ENCODE data around the gene SLC7A5.
A peak's percentile ranks its signal among the peaks of the same experiment; 100 is the strongest.
"Not testable (repeated sequence)": the region's sequence is repeated elsewhere in the genome, so short reads cannot be mapped to it uniquely, and the experiment has no call there.

Gene SLC7A5

GRCh38 chr16:87818533-87819161 lies 50.7 kb downstream of the SLC7A5 start (continued):
- TF ChIP-seq ZNF645 (tag by site-specific recombination; IDR thresholded peaks at IDR 0.05) (no peak), SP3 (tag by site-specific recombination; IDR thresholded peaks at IDR 0.05) (no peak), ZNF747 (tag by site-specific recombination; IDR thresholded peaks at IDR 0.05) (no peak), ZNF707 (tag by site-specific recombination; IDR thresholded peaks at IDR 0.05) (no peak), ZNF121 (tag by site-specific recombination; IDR thresholded peaks at IDR 0.05) (no peak)

DNA sequence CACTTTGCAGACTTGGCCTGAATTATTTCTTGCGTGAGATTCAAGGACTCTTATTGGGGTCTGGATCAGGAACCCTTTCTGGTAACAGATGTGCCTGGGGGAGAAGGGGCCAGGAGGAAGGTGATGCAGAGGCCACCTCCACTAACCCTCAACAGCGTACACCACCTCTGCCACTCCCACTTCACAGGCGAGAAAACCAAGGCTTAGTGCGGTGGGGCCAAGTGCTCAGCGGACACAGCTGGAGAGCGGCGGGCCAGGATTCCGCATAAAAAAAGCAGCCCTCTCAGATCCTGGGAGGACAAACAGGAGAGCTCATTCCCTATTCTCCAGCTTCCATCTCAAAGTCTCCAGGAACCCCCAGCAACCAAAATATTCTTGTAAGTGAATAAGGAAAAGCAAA lies 51.4 kb downstream of the SLC7A5 start:
- ChIA-PET CTCF (interaction anchor here (0.7 kb wide), 1 partner anchor 214 kb away, joined by 3 read pairs; no protein-coding TSS in a partner anchor), POLR2A (no interaction called here)
- no peaks in the 10 kb centered on the region for H3K36me3 ChIP-seq (ENCODE audit: control insufficient read depth in 2 of 2, insufficient read depth in 1 of 2, low read length in 2 of 2)
- TF ChIP-seq SETDB1 (IDR thresholded peaks at IDR 0.05; ENCODE audit: insufficient read length, low read length), result peak; percentile 1
- TF ChIP-seq ZNF830 (tag by site-specific recombination; IDR thresholded peaks at IDR 0.05; ENCODE audit: low read depth), result no peak
- no peak overlapping the region for H3K27ac ChIP-seq (ENCODE audit: extremely low read depth, low read depth, low read length)
- H3K4me3 ChIP-seq (ENCODE audit: low read depth, low read length), result no peak overlapping the region
- no peaks in the 10 kb centered on the region for H3K9me3 ChIP-seq (ENCODE audit: control insufficient read depth, insufficient read depth, low read depth, low read length)
- H3K4me1 ChIP-seq (ENCODE audit: control insufficient read depth, insufficient read depth, low read length), result no peaks in the 10 kb centered on the region

DNA sequence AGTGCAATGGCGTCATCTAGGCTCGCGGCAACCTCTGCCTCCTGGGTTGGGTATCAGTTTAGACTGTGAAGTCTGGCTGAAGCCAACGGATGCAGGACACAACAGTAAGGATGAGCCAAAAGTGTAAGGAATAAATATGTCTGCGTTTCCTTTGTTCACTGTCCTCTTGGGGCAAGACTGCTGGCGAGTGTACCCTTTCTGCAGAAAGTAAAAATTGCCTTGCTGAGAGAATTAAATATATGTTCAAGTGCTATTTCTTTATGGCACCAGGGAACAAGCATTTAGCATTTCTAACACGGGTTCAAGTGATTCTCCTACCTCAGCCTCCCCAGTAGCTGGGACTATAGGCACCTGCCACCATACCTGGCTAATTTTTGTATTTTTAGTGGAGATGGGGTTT lies 51.9 kb downstream of the SLC7A5 start:
- H3K9me3 ChIP-seq (ENCODE audit: control insufficient read depth, insufficient read depth, low read depth, low read length); H3K4me3 ChIP-seq (ENCODE audit: low read depth, low read length); H3K4me1 ChIP-seq (ENCODE audit: control insufficient read depth, insufficient read depth, low read length); H3K27ac ChIP-seq (ENCODE audit: extremely low read depth, low read depth, low read length); POLR2A ChIA-PET; H3K36me3 ChIP-seq (ENCODE audit: control insufficient read depth in 2 of 2, insufficient read depth in 1 of 2, low read length in 2 of 2): not testable (repeated sequence)
- CTCF ChIA-PET, result interaction anchor here (0.7 kb wide), 1 partner anchor 213 kb away, joined by 3 read pairs; no protein-coding TSS in a partner anchor
- peak; percentile 93 for TF ChIP-seq SETDB1 (IDR thresholded peaks at IDR 0.05; ENCODE audit: insufficient read length, low read length)

DNA sequence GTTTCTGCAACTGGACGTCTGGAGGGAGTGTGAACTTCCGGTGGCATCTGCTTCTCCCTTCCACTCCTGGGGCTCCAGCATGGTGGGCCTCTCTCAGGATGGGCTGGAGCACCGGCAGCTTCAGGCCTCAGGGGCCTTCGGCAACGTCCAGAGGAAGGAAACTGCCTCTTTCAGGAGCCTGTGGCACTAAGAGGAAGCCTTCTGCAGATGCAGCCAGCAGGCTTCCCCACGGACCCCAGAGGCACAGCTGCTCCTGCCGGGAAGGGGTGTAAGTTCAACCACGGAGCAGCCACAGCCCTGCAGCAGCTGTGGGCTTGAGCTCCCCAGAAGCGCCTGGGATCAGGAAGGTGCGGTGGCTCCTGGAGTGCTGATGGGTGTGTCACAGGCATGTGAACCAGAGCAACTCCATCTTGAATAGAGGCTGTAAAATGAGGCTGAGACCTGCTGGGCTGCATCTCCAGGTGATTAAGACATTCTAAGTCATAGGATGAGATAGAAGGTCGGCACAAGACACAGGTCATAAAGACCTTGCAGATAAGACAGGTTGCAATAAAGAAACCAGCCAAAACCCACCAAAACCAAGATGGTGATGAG lies 52.7 kb downstream of the SLC7A5 start:
- TF ChIP-seq ZNF558 (tag by site-specific recombination; IDR thresholded peaks at IDR 0.05) (no peak), ZNF843 (tag by site-specific recombination; IDR thresholded peaks at IDR 0.05) (no peak), ZNF768 (tag by site-specific recombination; IDR thresholded peaks at IDR 0.05) (no peak), ZNF214 (tag by site-specific recombination; IDR thresholded peaks at IDR 0.05; ENCODE audit: borderline replicate concordance) (no peak), ATF2 (tag by site-specific recombination; IDR thresholded peaks at IDR 0.05; ENCODE audit: low read depth) (no peak), ZNF48 (tag by site-specific recombination; IDR thresholded peaks at IDR 0.05) (no peak), ZNF239 (tag by site-specific recombination; IDR thresholded peaks at IDR 0.05) (no peak), ZBTB20 (tag by site-specific recombination; IDR thresholded peaks at IDR 0.05) (no peak), RBAK (tag by site-specific recombination; IDR thresholded peaks at IDR 0.05) (no peak), ZNF10 (tag by site-specific recombination; IDR thresholded peaks at IDR 0.05) (no peak), ZNF112 (tag by site-specific recombination; IDR thresholded peaks at IDR 0.05) (no peak), GLIS2 (tag by site-specific recombination; IDR thresholded peaks at IDR 0.05) (no peak), ZFP37 (tag by site-specific recombination; IDR thresholded peaks at IDR 0.05) (no peak), ZBTB21 (tag by site-specific recombination; IDR thresholded peaks at IDR 0.05) (no peak), GLI2 (tag by site-specific recombination; IDR thresholded peaks at IDR 0.05; ENCODE audit: borderline replicate concordance, low read depth) (no peak), ZNF580 (tag by site-specific recombination; IDR thresholded peaks at IDR 0.05) (no peak), ZXDB (tag by site-specific recombination; IDR thresholded peaks at IDR 0.05) (no peak), SP3 (tag by site-specific recombination; IDR thresholded peaks at IDR 0.05) (no peak)
- Histone ChIP-seq H3K36me3 (ENCODE audit: control insufficient read depth in 2 of 2, insufficient read depth in 1 of 2, low read length in 2 of 2) (no peaks in the 10 kb centered on the region), H3K4me3 (ENCODE audit: low read depth, low read length) (no peak overlapping the region), H3K27ac (ENCODE audit: extremely low read depth, low read depth, low read length) (no peak overlapping the region), H3K9me3 (ENCODE audit: control insufficient read depth, insufficient read depth, low read depth, low read length) (no peaks in the 10 kb centered on the region), H3K4me1 (ENCODE audit: control insufficient read depth, insufficient read depth, low read length) (no peaks in the 10 kb centered on the region)
- ChIA-PET CTCF (no interaction called here), POLR2A (no interaction called here)
